Measurements from ENCODE around the gene MRPL58. TPM values are rescaled to one million over a fixed set of nuclear protein-coding genes. Genes with fewer than 3 reads are reported as not detected.
A peak's percentile ranks its signal among the peaks of the same experiment; 100 is the strongest.

Gene MRPL58
- total RNA-seq, 6 experiments from 2014 or later = 39.2 to 50.6 (median 47.8) TPM

DNA sequence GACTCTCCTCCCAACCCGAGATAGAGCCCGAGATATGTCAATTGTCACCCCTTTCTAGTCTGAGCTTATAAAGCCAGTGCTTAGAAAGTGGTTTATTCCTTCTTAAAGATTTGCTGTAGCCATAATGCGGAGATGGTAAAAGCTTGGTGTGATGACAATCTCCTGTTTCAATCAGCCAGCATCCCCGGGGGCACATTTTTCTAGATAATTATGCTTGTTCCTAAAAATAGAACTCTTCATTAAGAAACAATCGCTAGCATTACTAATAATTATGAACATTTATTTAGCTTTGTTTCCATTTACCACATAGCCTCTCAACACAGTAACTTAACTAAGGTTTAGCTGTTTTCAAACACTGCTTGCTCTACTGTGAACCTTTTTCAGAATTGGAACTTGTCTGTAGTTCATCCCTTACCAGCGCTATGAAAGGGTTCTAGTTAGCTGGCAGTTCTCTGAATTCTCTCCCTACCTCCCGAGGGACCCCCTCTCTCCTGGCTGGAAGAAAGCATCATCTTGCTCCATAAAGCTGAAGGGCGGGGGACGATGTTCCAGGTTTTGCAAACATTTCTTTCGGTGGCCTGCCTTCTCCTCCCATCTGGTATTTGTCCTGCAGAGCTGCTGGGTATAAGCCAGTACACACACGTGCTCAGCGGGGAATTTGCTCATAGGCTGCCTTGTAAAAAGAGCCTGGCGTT is 922 bp upstream of the MRPL58 start:
- Mint-ChIP-seq H3K27ac (peak overlapping the region; percentile 97), H3K9me3 (no peaks in the 10 kb centered on the region), H3K36me3 (ENCODE audit: low read depth) (peaks cover 17% of the 10 kb centered on the region), H3K4me1 (ENCODE audit: low read depth) (peaks cover 29% of the 10 kb centered on the region), H3K4me3 (peak overlapping the region; percentile 97), H3K27me3 (ENCODE audit: insufficient read depth) (no peaks in the 10 kb centered on the region; the same call in none of the 2 replicates)
- TF ChIP-seq, protein P1, sequence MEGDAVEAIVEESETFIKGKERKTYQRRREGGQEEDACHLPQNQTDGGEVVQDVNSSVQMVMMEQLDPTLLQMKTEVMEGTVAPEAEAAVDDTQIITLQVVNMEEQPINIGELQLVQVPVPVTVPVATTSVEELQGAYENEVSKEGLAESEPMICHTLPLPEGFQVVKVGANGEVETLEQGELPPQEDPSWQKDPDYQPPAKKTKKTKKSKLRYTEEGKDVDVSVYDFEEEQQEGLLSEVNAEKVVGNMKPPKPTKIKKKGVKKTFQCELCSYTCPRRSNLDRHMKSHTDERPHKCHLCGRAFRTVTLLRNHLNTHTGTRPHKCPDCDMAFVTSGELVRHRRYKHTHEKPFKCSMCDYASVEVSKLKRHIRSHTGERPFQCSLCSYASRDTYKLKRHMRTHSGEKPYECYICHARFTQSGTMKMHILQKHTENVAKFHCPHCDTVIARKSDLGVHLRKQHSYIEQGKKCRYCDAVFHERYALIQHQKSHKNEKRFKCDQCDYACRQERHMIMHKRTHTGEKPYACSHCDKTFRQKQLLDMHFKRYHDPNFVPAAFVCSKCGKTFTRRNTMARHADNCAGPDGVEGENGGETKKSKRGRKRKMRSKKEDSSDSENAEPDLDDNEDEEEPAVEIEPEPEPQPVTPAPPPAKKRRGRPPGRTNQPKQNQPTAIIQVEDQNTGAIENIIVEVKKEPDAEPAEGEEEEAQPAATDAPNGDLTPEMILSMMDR (IDR thresholded peaks at IDR 0.05) = no peak
- peak; percentile 72 for DNase-seq

- DNase-seq = no peak
- Mint-ChIP-seq H3K4me3 (peak overlapping the region; percentile 97), H3K36me3 (ENCODE audit: low read depth) (peaks cover 20% of the 10 kb centered on the region), H3K4me1 (ENCODE audit: low read depth) (peaks cover 29% of the 10 kb centered on the region), H3K9me3 (no peaks in the 10 kb centered on the region), H3K27ac (peak overlapping the region; percentile 97), H3K27me3 (ENCODE audit: insufficient read depth) (no peaks in the 10 kb centered on the region; the same call in none of the 2 replicates)
- TF ChIP-seq, protein P1 (IDR thresholded peaks at IDR 0.05) = no peak
Measured at GRCh38 chr17:75012096-75012345, 449 bp upstream of the MRPL58 start.

GRCh38 chr17:75013092-75013559 is 656 bp downstream of the MRPL58 start:
- Mint-ChIP-seq H3K27me3 (ENCODE audit: insufficient read depth) (no peaks in the 10 kb centered on the region; the same call in none of the 2 replicates), H3K4me3 (peak overlapping the region; percentile 97), H3K4me1 (ENCODE audit: low read depth) (peaks cover 29% of the 10 kb centered on the region), H3K27ac (peak overlapping the region; percentile 97), H3K36me3 (ENCODE audit: low read depth) (peaks cover 20% of the 10 kb centered on the region), H3K9me3 (no peaks in the 10 kb centered on the region)
- no peak for DNase-seq
- TF ChIP-seq, protein P1 (IDR thresholded peaks at IDR 0.05) = no peak

GRCh38 chr17:75019146-75019545 is 6.7 kb downstream of the MRPL58 start:
- Mint-ChIP-seq H3K4me3 (no peak overlapping the region), H3K27me3 (ENCODE audit: insufficient read depth) (no peaks in the 10 kb centered on the region; the same call in 1 of the 2 replicates), H3K9me3 (no peaks in the 10 kb centered on the region), H3K4me1 (ENCODE audit: low read depth) (peaks cover under 1% of the 10 kb centered on the region), H3K36me3 (ENCODE audit: low read depth) (peaks cover 45% of the 10 kb centered on the region), H3K27ac (no peak overlapping the region)
- DNase-seq = no peak
- TF ChIP-seq, protein P1 (IDR thresholded peaks at IDR 0.05) = no peak

DNA sequence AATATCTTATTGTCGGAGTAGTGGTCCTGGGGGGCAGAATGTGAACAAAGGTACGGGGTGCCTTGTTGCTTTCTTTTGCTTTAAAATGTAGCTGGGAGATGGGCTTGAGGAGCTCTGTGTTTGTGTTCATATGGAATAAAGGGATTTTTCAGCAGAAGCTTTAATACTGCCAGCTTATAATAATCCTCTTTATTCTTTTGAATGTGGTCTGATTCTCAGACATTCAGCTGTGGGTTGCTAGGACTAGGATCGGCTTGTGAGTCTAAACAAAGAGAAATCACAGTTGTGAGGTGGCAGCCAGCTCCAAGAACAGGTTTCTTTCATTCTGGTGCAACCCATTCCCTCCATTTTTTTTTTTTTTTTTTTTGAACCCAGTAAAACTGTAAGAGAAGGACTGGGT is 7.2 kb downstream of the MRPL58 start:
- H3K36me3 Mint-ChIP-seq (ENCODE audit: low read depth) = peaks cover 49% of the 10 kb centered on the region
- H3K9me3 Mint-ChIP-seq = no peaks in the 10 kb centered on the region; the same call in 1 of the 2 replicates
- H3K4me3 Mint-ChIP-seq = no peak overlapping the region
- no peak for DNase-seq
- no peak overlapping the region for H3K27ac Mint-ChIP-seq
- H3K4me1 Mint-ChIP-seq (ENCODE audit: low read depth) = no peaks in the 10 kb centered on the region; the same call in 1 of the 2 replicates
- no peaks in the 10 kb centered on the region; the same call in 1 of the 2 replicates for H3K27me3 Mint-ChIP-seq (ENCODE audit: insufficient read depth)
- TF ChIP-seq, protein P1 (IDR thresholded peaks at IDR 0.05) = no peak
